K562 (cell line): Measurements from ENCODE around the gene HEG1.

Experiments
- NR2C2 ChIP-seq, 2 experiments: fragments of 200-800 bp in 1 of 2; sonication (Bioruptor generic) in 1 of 2; sonication (generic) in 1 of 2; formaldehyde crosslinking in 1 of 2; IDR thresholded peaks; 2 replicates each; pipeline versions ENCODE4 v1.6.1 to v1.8.0; 2016 to 2022; ENCODE audit warnings: mild to moderate bottlenecking in 1 of 2, missing compliant biosample characterization in 1 of 2, missing genetic modification characterization in 1 of 2, missing genetic modification reagents in 1 of 2
- RFX5 ChIP-seq: IDR thresholded peaks from 2 replicates; pipeline ENCODE4 v1.6.1; 2011; ENCODE audit warnings: low read depth, mild to moderate bottlenecking, improper control_type of control experiment, low read length
- TRIM28 ChIP-seq: fragments of 450-650 bp; IDR thresholded peaks from 2 replicates; pipeline ENCODE4 v1.6.1; 2017
- YY1 ChIP-seq, 3 experiments: IDR thresholded peaks; 2 replicates each; pipeline ENCODE4 v1.6.1; 2011; ENCODE audit warnings: low read length in 2 of 3, mild to moderate bottlenecking in 2 of 3, moderate library complexity in 2 of 3, borderline replicate concordance in 1 of 3, control low read depth in 1 of 3, low read depth in 1 of 3; ENCODE audit not compliant: insufficient read depth in 3 of 3, insufficient replicate concordance in 2 of 3, control insufficient read depth in 1 of 3, insufficient read length in 1 of 3; ENCODE audit errors: extremely low read depth in 1 of 3
- TF ChIP-seq, protein P1 (sequence below): sonication (generic); formaldehyde crosslinking; IDR thresholded peaks from 2 replicates; pipeline ENCODE4 v1.9.0; 2022; ENCODE audit warnings: mild to moderate bottlenecking, missing genetic modification reagents
- TF ChIP-seq, protein P2 (sequence below): sonication (generic); formaldehyde crosslinking; IDR thresholded peaks from 2 replicates; pipeline ENCODE4 v1.8.1; 2022; ENCODE audit warnings: missing genetic modification reagents
- TF ChIP-seq, protein P3 (sequence below), 3 experiments: IDR thresholded peaks in 2 of 3; conservative IDR thresholded peaks in 1 of 3; 2 replicates each; pipeline ENCODE4 v1.5.1; 2011 to 2012; ENCODE audit warnings: low read length in 3 of 3, mild to moderate bottlenecking in 3 of 3, control low read depth in 2 of 3, improper control_type of control experiment in 1 of 3, inconsistent platforms in 1 of 3, low read depth in 1 of 3, mixed read lengths in 1 of 3, moderate library complexity in 1 of 3; ENCODE audit not compliant: insufficient read depth in 2 of 3

DNA sequence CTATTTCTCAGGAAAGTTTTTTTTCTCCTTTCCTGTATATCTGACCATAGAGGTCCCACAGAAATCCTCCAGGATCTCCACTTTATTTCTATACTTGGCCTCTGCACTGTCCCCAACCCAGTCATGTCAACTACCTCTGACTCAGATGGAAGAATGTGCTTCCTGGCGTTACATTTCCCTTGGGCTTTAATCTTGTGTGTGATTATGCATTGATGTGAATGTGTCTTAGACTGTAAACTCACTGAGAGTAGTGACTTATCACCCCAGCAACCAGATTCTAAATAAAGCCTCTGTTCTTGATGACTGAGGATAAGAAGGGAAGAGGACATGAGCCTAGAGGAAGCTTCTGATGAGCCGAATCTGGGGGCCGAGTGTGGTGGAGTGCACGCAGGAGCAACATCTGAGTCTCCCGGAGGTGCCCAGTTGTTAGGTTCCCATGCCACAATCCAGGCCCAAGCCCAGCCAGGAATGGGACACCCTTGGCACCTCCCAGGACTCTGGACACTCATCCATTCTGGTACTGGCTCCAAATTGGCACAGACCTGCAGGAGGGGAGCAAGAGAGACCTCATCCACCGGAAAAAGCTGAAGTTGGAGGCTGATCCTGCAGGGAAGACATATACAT, 32.1 kb upstream of the HEG1 start:
- no peak for TF ChIP-seq NR2C2 (CRISPR knock-in tag; IDR thresholded peaks at IDR 0.05)
- no peak for TF ChIP-seq NR2C2 (tag; IDR thresholded peaks at IDR 0.05)
- TF ChIP-seq, protein P1, sequence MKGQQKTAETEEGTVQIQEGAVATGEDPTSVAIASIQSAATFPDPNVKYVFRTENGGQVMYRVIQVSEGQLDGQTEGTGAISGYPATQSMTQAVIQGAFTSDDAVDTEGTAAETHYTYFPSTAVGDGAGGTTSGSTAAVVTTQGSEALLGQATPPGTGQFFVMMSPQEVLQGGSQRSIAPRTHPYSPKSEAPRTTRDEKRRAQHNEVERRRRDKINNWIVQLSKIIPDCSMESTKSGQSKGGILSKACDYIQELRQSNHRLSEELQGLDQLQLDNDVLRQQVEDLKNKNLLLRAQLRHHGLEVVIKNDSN (CRISPR knock-in tag): no peak
- TF ChIP-seq YY1 (IDR thresholded peaks at IDR 0.05; ENCODE audit: borderline replicate concordance in 1 of 3, control insufficient read depth in 1 of 3, extremely low read depth in 1 of 3, insufficient read depth in 3 of 3, insufficient read length in 1 of 3, insufficient replicate concordance in 2 of 3, low read depth in 1 of 3, low read length in 2 of 3): no peak
- TF ChIP-seq RFX5: no peak
- no peak for TF ChIP-seq TRIM28
- TF ChIP-seq, protein P2, sequence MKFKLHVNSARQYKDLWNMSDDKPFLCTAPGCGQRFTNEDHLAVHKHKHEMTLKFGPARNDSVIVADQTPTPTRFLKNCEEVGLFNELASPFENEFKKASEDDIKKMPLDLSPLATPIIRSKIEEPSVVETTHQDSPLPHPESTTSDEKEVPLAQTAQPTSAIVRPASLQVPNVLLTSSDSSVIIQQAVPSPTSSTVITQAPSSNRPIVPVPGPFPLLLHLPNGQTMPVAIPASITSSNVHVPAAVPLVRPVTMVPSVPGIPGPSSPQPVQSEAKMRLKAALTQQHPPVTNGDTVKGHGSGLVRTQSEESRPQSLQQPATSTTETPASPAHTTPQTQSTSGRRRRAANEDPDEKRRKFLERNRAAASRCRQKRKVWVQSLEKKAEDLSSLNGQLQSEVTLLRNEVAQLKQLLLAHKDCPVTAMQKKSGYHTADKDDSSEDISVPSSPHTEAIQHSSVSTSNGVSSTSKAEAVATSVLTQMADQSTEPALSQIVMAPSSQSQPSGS: no peak
- TF ChIP-seq, protein P3, sequence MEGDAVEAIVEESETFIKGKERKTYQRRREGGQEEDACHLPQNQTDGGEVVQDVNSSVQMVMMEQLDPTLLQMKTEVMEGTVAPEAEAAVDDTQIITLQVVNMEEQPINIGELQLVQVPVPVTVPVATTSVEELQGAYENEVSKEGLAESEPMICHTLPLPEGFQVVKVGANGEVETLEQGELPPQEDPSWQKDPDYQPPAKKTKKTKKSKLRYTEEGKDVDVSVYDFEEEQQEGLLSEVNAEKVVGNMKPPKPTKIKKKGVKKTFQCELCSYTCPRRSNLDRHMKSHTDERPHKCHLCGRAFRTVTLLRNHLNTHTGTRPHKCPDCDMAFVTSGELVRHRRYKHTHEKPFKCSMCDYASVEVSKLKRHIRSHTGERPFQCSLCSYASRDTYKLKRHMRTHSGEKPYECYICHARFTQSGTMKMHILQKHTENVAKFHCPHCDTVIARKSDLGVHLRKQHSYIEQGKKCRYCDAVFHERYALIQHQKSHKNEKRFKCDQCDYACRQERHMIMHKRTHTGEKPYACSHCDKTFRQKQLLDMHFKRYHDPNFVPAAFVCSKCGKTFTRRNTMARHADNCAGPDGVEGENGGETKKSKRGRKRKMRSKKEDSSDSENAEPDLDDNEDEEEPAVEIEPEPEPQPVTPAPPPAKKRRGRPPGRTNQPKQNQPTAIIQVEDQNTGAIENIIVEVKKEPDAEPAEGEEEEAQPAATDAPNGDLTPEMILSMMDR (IDR thresholded peaks at IDR 0.05 in 2 of 3, conservative IDR thresholded peaks at IDR 0.05 in 1 of 3; ENCODE audit: insufficient read depth in 2 of 3, low read depth in 1 of 3, low read length in 3 of 3): no peak
